IPS-15b (cell line): ENCODE measurements around the gene TMEM115.

Experiments
- H3K27me3 ChIP-seq: one replicate; pipeline ENCODE4 v1.6.1; 2013; ENCODE audit warnings: low read length; ENCODE audit not compliant: control insufficient read depth, insufficient read depth
- H3K36me3 ChIP-seq: one replicate; pipeline ENCODE4 v1.6.1; 2013; ENCODE audit warnings: low read length; ENCODE audit not compliant: control insufficient read depth, insufficient read depth
- H3K4me1 ChIP-seq: one replicate; pipeline ENCODE4 v1.6.1; 2013; ENCODE audit warnings: mild to moderate bottlenecking, low read length; ENCODE audit not compliant: control insufficient read depth, insufficient read depth
- H3K4me3 ChIP-seq: one replicate; pipeline ENCODE4 v1.5.1; 2013; ENCODE audit warnings: low read depth, low read length
- H3K9ac ChIP-seq: one replicate; pipeline ENCODE4 v1.6.1; 2013; ENCODE audit warnings: low read depth, mild to moderate bottlenecking, low read length
- H3K9me3 ChIP-seq: one replicate; pipeline ENCODE4 v1.6.1; 2013; ENCODE audit warnings: mild to moderate bottlenecking, low read length; ENCODE audit not compliant: control insufficient read depth, insufficient read depth

TMEM115 gene

DNA sequence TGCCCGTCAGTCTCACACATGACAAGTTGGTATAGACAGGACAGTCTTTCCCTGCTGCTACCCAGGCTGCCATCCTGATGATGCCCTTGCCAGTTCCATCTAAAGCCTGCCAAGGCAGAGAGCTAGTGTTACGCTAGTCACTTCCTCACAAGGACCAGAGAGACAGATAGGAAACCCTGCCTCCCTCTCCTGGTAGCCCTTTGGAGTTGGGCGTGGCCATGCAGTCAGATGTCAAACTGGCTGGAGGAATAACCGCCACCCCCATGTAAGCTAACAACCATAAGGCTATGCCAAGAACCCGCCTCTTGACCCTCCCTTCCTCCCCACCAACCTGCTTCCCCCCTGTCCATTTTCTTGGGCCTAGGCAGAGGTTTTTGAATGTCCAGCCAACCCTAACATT lies 2.8 kb downstream of the TMEM115 start:
- H3K36me3 ChIP-seq: peaks cover 33% of the 10 kb centered on the region
- no peak overlapping the region for H3K9ac ChIP-seq
- no peaks in the 10 kb centered on the region for H3K27me3 ChIP-seq
- H3K4me1 ChIP-seq: peaks cover 3% of the 10 kb centered on the region
- H3K4me3 ChIP-seq: no peak overlapping the region
- H3K9me3 ChIP-seq: no peaks in the 10 kb centered on the region

DNA sequence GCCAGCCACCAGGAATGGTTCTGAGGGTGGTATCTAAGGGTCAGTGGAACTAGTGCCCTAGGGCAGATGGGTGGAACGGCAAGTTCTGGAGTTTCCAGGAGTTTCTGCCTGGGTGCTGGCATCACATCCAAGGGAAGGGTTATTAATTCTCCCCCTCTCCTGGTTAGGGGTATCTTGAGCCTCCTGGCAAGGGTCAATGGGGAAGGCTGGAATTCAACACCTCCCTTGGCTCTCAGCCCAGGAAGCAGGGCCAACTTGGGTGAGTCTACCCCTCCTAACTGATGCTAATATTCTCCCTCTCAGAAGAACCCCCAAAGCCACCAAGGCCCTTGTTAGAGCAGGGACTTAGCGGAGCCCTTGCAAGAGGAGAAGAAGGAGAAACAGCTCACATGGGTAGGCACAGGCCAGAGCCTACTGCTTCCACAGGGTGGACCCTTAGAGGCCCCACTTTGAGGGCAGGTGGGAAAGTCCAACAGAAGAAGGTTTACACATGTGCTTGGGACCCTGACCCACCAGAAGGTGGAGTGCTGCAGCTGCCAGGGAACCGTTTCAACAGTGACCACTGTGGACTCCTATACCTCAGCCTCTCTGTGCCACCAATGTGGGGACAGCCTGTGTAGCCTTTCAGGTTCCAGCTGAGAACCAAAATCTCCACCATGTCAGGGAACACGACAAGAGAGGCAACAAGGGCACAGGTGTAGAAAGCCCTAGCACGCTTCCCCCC lies 3.3 kb downstream of the TMEM115 start:
- H3K4me1 ChIP-seq: peaks cover 8% of the 10 kb centered on the region
- H3K27me3 ChIP-seq: no peaks in the 10 kb centered on the region
- H3K4me3 ChIP-seq: no peak overlapping the region
- peaks cover 33% of the 10 kb centered on the region for H3K36me3 ChIP-seq
- no peaks in the 10 kb centered on the region for H3K9me3 ChIP-seq
- no peak overlapping the region for H3K9ac ChIP-seq

DNA sequence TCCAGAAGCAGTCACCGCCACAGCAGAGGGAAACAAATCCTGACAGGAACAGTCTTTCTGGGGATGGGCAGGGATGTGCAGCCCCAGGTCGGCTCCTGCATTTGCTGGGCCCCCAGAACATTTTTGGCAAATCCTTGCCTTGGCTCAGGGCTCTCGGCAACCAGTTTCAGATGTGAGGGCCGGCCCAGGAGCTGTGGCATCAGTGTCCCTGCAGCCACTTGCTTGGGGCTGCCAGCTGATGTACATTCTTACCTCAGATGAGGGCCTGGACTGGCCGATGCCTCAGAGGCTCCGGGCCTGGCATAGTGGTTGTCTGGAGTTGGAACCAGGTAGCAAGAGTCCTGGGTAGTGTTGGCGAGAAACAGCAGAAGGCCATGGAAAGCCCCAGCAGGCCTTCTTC lies 4.5 kb downstream of the TMEM115 start:
- Histone ChIP-seq H3K4me1 (peaks cover 5% of the 10 kb centered on the region), H3K9me3 (no peaks in the 10 kb centered on the region), H3K9ac (no peak overlapping the region), H3K36me3 (peaks cover 33% of the 10 kb centered on the region), H3K27me3 (no peaks in the 10 kb centered on the region), H3K4me3 (no peak overlapping the region)

DNA sequence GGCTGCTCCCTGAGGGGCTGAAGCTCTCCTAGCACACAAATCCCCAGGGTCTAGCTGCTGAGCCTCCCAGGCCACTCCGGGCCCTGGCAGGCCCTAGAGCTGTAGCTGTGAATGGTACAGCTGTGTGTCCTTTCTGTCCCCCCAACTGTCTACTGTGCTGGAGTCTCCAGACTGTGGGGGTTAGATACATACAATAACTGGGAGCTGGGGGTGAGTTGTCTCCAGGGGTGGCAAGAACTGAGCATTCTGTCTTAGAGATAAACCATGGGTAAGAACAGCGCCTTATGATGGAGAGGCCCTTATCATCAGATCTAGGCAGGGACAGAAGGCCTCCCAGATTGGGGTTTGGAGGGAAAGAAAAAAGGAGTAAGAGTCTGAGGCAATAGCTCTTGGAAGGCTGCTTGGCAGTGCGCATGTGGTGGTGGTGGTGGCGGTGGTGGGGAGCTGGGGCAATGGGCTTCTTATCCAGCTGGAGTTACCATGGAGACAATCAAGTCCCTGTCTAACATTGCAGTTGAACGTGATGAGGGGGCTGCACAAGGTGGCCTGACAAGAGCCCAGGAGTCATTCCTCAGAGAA lies 5.0 kb downstream of the TMEM115 start:
- Histone ChIP-seq H3K9me3 (no peaks in the 10 kb centered on the region), H3K36me3 (peaks cover 33% of the 10 kb centered on the region), H3K27me3 (no peaks in the 10 kb centered on the region), H3K9ac (no peak overlapping the region), H3K4me3 (no peak overlapping the region), H3K4me1 (peaks cover 4% of the 10 kb centered on the region)

DNA sequence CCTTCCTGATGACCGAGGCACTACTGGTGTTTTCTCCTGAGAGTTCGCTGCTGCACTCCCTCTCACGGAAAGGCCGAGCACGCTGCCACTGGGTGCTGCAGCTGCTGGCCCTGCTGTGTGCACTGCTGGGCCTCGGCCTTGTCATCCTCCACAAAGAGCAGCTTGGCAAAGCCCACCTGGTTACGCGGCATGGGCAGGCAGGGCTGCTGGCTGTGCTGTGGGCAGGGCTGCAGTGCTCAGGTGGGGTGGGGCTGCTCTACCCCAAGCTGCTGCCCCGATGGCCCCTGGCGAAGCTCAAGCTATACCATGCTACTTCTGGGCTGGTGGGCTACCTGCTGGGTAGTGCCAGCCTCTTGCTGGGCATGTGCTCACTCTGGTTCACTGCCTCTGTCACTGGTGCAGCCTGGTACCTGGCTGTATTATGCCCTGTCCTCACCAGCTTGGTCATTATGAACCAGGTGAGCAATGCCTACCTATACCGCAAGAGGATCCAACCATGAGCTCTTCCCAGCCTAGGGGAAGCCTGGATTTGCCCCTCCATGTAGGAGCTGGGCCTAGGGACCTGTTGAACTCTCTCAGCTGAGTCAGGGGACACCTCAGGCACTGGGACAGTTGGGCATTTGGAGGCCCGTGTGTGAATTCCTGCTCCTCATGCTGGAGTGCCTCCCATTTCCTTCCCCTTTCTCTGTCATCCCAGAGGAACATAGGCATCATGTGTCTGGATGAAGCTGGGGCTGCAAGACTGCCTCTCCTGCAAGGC lies 5.9 kb downstream of the TMEM115 start:
- H3K27me3 ChIP-seq: no peaks in the 10 kb centered on the region
- no peak overlapping the region for H3K4me3 ChIP-seq
- peaks cover 36% of the 10 kb centered on the region for H3K36me3 ChIP-seq
- no peak overlapping the region for H3K9ac ChIP-seq
- no peaks in the 10 kb centered on the region for H3K9me3 ChIP-seq
- H3K4me1 ChIP-seq: peaks cover 4% of the 10 kb centered on the region

DNA sequence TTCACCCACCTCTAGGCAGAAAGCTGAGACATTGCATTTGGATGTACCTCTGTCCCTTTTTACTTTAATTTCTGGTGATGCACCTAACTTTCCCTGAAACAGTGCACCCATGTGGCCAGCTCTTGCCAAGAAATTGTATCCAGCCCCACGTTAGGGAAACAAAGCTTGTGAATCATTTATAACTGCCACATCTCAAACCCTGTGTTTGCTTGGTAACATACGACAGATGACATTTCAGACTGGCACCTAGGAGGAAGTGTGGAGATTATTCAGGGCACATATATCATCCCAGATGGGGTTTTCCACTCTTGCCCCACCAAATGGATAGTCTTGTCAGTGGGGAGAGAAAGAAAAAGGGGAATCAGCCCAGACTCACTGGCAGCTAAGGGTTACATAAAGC lies 6.5 kb downstream of the TMEM115 start:
- H3K9me3 ChIP-seq: no peaks in the 10 kb centered on the region
- no peaks in the 10 kb centered on the region for H3K27me3 ChIP-seq
- H3K4me1 ChIP-seq: peaks cover 4% of the 10 kb centered on the region
- no peak overlapping the region for H3K4me3 ChIP-seq
- peaks cover 34% of the 10 kb centered on the region for H3K36me3 ChIP-seq
- no peak overlapping the region for H3K9ac ChIP-seq

DNA sequence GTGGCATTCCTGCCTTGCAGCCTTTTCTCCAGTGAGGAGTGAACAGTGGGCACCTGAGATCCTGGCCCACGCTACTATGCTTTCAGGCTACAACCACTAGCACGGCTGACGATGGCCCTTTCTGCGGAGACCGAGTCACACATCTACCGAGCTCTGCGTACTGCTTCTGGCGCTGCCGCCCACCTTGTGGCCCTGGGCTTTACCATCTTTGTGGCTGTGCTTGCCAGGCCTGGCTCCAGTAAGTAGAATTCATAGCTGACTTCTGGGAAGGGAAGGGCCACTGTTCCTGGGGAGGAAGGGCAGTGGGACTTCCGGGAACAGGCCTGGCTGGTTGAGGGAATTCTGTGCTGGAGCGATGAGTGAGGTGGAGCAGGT lies 8.0 kb downstream of the TMEM115 start:
- H3K9me3 ChIP-seq: no peaks in the 10 kb centered on the region
- H3K4me3 ChIP-seq: peak overlapping the region; percentile 100
- H3K36me3 ChIP-seq: peaks cover 33% of the 10 kb centered on the region
- H3K9ac ChIP-seq: no peak overlapping the region
- peaks cover 6% of the 10 kb centered on the region for H3K4me1 ChIP-seq
- peaks cover 5% of the 10 kb centered on the region for H3K27me3 ChIP-seq

DNA sequence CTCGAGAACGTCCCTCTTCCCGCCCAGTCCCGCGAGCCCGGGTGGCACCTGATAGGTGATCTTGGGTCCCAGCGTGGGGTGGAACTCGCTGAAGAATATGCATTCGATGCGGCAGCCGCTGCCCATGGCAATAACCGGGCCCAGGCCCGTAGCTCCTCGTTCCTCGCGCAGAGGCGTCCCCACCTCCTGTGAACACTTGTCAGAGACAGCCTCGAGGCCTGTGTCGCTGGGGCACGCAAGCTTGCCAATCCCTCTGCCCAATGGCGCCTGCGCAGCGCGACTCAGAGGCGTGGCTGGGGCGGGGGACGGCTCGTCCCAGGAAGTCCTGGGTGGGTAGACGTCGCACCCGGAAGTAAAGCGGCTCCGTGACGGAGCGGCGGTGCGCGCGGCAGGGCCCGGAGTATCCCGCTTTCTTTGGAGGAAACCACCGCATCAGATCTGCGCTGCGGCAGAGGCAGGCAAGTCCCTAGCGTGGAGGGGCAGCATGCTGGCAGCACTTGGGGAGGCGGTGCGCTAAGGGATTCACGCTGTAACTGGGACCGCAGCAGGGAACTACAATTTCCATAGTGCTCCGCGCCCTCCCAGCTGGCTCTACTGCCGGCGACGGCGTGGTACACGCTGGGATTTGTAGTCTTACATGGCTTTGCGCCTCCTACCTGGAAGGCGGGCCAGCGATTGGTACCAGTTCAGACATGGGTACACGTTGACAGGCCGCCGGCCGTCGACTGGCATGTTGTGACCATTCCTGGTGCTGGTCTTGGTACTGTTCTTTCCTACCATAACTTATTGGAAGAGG lies 8.6 kb downstream of the TMEM115 start, which contains the start of the genes CYB561D2 and NPRL2:
Gene CYB561D2 (plus strand): TSS at position 336 of the 796 bp plus-strand sequence. CDS start 572 bp downstream, outside the sequence.
Gene NPRL2 (minus strand): TSS at position 249 of the 796 bp plus-strand sequence. CDS start 123 bp downstream, at position 126.
- Histone ChIP-seq H3K4me3 (peak within 1 kb of the TSS; percentile 100), H3K9me3 (no peaks in the 10 kb centered on the region), H3K27me3 (peaks cover 10% of the 10 kb centered on the region), H3K4me1 (peaks cover 6% of the 10 kb centered on the region), H3K36me3 (peaks cover 29% of the 10 kb centered on the region), H3K9ac (peak within 1 kb of the TSS; percentile 95)

DNA sequence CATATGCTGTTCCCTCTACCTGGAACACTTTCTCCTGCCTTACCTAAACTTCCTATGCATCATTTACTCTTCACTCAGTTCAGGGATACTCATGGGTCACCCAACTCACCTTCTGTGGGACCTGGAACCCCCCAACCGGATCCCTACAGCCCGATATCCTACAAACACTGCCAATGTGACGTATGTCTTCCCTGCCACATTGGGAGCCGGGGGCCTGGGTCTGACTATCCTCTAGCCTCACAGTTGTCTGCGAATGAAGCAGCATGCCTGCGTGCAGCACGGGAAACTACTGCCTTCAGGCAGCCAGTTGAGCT lies 9.2 kb downstream of the TMEM115 start:
- peaks cover 26% of the 10 kb centered on the region for H3K36me3 ChIP-seq
- H3K9ac ChIP-seq: peak overlapping the region; percentile 95
- H3K27me3 ChIP-seq: peaks cover 12% of the 10 kb centered on the region
- H3K4me3 ChIP-seq: peak overlapping the region; percentile 100
- H3K9me3 ChIP-seq: no peaks in the 10 kb centered on the region
- H3K4me1 ChIP-seq: peaks cover 6% of the 10 kb centered on the region

DNA sequence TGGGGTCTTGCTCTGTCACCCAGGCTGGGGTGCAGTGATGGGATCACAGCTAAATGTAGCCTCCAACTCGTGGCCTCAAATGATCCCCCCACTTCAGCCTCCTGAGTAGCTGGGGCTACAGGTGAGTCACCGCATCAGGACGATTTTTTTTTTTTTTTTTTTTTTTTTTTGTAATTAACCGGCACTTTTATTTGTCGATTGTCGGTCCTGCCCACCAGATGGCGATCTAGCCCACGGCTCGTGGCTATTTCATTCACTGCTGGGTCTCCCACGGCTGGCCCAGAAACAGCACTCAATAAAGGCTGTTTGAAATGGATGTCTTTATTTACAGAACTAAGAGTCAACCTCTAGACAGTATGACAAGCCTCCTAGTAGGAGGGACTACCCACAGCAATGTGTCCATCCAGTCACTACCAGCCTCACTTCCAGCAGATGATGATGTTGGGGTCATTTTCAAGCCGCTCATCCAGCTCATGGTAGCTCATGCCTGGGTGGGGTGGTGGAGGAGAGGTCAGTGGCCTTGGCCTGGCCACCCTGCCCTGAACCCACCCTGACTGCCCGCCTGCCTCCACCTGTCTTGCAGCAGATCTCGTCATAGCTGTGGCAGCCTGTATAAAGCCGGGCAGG lies 12.0 kb downstream of the TMEM115 start:
- peaks cover 6% of the 10 kb centered on the region for H3K4me1 ChIP-seq
- H3K9ac ChIP-seq: no peak overlapping the region

DNA sequence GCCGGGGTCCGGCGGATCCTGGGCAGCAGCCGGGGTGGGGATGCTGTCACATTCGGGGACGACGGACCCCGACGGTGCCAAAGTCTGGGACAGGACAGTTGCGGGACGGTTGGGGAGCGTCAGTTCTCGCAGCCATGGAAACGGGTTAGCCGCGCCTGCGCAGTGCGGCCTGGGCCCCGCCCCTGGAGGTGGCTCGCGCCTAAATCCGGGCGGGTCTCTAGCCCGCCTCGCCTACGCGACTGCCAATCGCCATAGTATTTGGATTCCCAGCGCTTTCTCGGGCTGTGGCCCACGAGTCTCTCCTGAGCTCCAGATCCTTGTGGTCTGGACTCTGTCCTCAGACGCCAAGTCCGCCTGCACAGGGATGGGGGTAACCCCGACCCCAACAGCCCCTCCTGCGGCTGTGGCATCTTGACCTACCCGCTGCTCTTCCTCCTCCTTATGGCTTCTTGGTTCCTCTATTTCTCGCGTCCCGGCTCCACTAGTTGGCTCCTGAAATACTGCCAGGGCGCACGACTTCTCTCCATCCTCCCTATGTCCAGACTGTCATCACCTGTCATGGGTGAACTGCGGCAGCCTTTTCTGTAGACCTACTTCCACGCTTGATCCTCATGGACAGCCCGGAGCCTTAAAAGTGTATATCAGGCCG lies 13.6 kb downstream of the TMEM115 start, which contains the start of gene ZMYND10:
Gene ZMYND10 (minus strand): TSS at position 147 of the 649 bp plus-strand sequence. CDS start 153 bp downstream, outside the sequence.
- Histone ChIP-seq H3K4me3 (peak within 1 kb of the TSS; percentile 78), H3K4me1 (peaks cover 2% of the 10 kb centered on the region), H3K9me3 (no peaks in the 10 kb centered on the region), H3K9ac (no peak within 1 kb of the TSS), H3K36me3 (peaks cover 9% of the 10 kb centered on the region), H3K27me3 (peaks cover 55% of the 10 kb centered on the region)

More for the DNA sequence above, 12.0 kb downstream of the TMEM115 start:
- Histone ChIP-seq H3K4me3 (no peak overlapping the region), H3K36me3 (peaks cover 9% of the 10 kb centered on the region), H3K27me3 (peaks cover 39% of the 10 kb centered on the region), H3K9me3 (no peaks in the 10 kb centered on the region)
